OCI-LY7 (cell line): ENCODE results near the gene MVK. TPM values are rescaled to one million over a fixed set of nuclear protein-coding genes. Genes with fewer than 3 reads are reported as not detected.

Experiments used
- BruUV-seq: library from RNA; stranded (reverse); fragments of 400-500 nt; replicated peaks from 2 replicates; lab custom pipeline; 2021; lab: Mats Ljungman, UMichigan
- CTCF ChIA-PET: fragments of 300-600 bp; sonication (Branson Sonifier 250); formaldehyde crosslinking; loops from one replicate; lab custom pipeline; 2022; ENCODE audit warnings: antibody characterized with exemption; ENCODE audit not compliant: unreplicated experiment; lab: Charles Lee
- POLR2A ChIA-PET: fragments of 300-600 bp; sonication (Branson Sonifier 250); formaldehyde crosslinking; loops from one replicate; lab custom pipeline; 2022; ENCODE audit warnings: antibody characterized with exemption; lab: Charles Lee
- DNase-seq: peaks from one replicate; pipeline ENCODE4 v3.0.0-alpha.2; 2015; ENCODE audit warnings: low spot score
- H2AFZ ChIP-seq: fragments of 200-600 bp; sonication (generic), shearing (Covaris generic); 2 replicates; pipeline ENCODE4 v1.6.1; 2014; ENCODE audit warnings: mild to moderate bottlenecking, antibody characterized with exemption, low read length, moderate library complexity
- H3K27ac ChIP-seq: fragments of 200-600 bp; sonication (generic); 2 replicates; pipeline ENCODE4 v1.5.1; 2014; ENCODE audit warnings: mixed run types, low read depth, mild to moderate bottlenecking, moderate library complexity, low read length, inconsistent platforms; ENCODE audit not compliant: poor library complexity, severe bottlenecking
- H3K36me3 ChIP-seq: fragments of 200-600 bp; sonication (generic); 2 replicates; pipeline ENCODE4 v1.6.1; 2014; ENCODE audit warnings: mild to moderate bottlenecking, antibody characterized with exemption, low read length, moderate library complexity, mixed read lengths; ENCODE audit not compliant: insufficient read depth
- H3K4me1 ChIP-seq: fragments of 200-600 bp; sonication (generic); 2 replicates; pipeline ENCODE4 v1.5.1; 2014; ENCODE audit warnings: mild to moderate bottlenecking, low read length; ENCODE audit not compliant: insufficient read depth, poor library complexity, severe bottlenecking
- H3K4me2 ChIP-seq: fragments of 200-600 bp; sonication (generic); 2 replicates; pipeline ENCODE4 v1.6.1; 2014; ENCODE audit warnings: mild to moderate bottlenecking, low read length
- H3K4me3 ChIP-seq: fragments of 200-600 bp; sonication (generic); 2 replicates; pipeline ENCODE4 v1.5.1; 2014; ENCODE audit warnings: mild to moderate bottlenecking, low read depth, low read length; ENCODE audit not compliant: poor library complexity, severe bottlenecking
- H3K79me2 ChIP-seq: fragments of 200-600 bp; sonication (generic); 2 replicates; pipeline ENCODE4 v1.6.1; 2016; ENCODE audit warnings: low read depth, mild to moderate bottlenecking, low read length, moderate library complexity, mixed read lengths; ENCODE audit not compliant: insufficient read depth
- H3K9me2 ChIP-seq: fragments of 200-600 bp; sonication (generic); 2 replicates; pipeline ENCODE4 v1.6.1; 2016; ENCODE audit warnings: mild to moderate bottlenecking, low read length, mixed read lengths; ENCODE audit not compliant: insufficient read depth
- H3K9me3 ChIP-seq: fragments of 200-600 bp; sonication (generic); 2 replicates; pipeline ENCODE4 v1.6.1; 2014; ENCODE audit warnings: mild to moderate bottlenecking, mixed run types, low read length, mixed read lengths
- H4K20me1 ChIP-seq: fragments of 200-600 bp; sonication (generic); 2 replicates; pipeline ENCODE4 v1.6.1; 2014; ENCODE audit warnings: mild to moderate bottlenecking, antibody characterized with exemption, low read length, moderate library complexity, mixed read lengths; ENCODE audit not compliant: insufficient read depth
- CTCF ChIP-seq: fragments of 200-600 bp; sonication (generic); conservative IDR thresholded peaks from 2 replicates; pipeline ENCODE4 v1.5.1; 2014; ENCODE audit warnings: mild to moderate bottlenecking, antibody characterized with exemption, low read length, moderate library complexity, mixed read lengths
- EZH2phosphoT487 ChIP-seq: fragments of 200-600 bp; sonication (generic); IDR thresholded peaks from 2 replicates; pipeline ENCODE4 v1.6.1; 2018; ENCODE audit warnings: low read depth, borderline replicate concordance, mild to moderate bottlenecking, mixed run types, antibody characterized with exemption, low read length, moderate library complexity, mixed read lengths
- intact Hi-C: fragments of 100-400 bp; cut with micrococcal nuclease; formaldehyde crosslinking; loops from one replicate; pipeline ENCODE4 v1.10.0; 2022; ENCODE audit not compliant: unreplicated experiment
- total RNA-seq, 2 experiments: library from RNA; depleted of rRNA in 1 of 2; stranded (reverse); fragments of >200 nt in 1 of 2; shearing (Covaris generic) in 1 of 2; gene quantifications; 2 replicates each; pipeline ENCODE4 v1.2.3, GENCODE V29; 2014 to 2022

The MVK gene
- total RNA-seq, 2 experiments from 2014 or later = 27.0 to 47.4 TPM

- H3K27ac ChIP-seq = no peak overlapping the region
- no peaks in the 10 kb centered on the region for H4K20me1 ChIP-seq
- H3K4me1 ChIP-seq = no peaks in the 10 kb centered on the region
- POLR2A ChIA-PET = no interaction called here
- CTCF ChIA-PET = no interaction called here
- H3K79me2 ChIP-seq = no peaks in the 10 kb centered on the region
- no peaks in the 10 kb centered on the region for H3K36me3 ChIP-seq
- intact Hi-C loops = no loop called here
- H2AFZ ChIP-seq = no peak overlapping the region
- H3K4me3 ChIP-seq = no peak overlapping the region
- BruUV-seq = no TSS peak
- no peaks in the 10 kb centered on the region for H3K9me3 ChIP-seq
- DNase-seq = no peak
- H3K4me2 ChIP-seq = no peak overlapping the region
- no peak for TF ChIP-seq CTCF
- TF ChIP-seq EZH2phosphoT487 = no peak
- H3K9me2 ChIP-seq = no peaks in the 10 kb centered on the region
Observed at GRCh38 chr12:109604132-109604585, 30.6 kb downstream of the MVK start.

DNA sequence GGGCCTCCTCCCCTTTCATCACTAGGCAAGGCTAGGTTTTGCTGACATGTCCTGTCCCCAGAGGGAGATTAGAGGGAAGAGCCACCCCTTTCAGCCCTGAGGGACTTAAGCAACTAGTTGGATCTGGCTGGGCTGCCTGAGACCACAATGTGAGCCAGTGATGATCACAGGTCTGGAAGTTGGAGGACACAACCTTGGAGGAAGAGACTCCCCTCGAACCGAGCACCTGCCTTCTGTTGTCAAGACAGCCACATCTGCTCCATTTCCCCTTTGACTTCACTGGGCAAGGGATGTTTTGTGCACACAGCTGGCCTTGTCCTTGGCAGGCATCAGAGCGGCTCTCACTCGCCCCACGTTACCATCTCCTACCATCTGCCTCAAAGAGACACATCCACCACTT, 31.4 kb downstream of the MVK start:
- H3K4me2 ChIP-seq = no peak overlapping the region
- TF ChIP-seq CTCF = no peak
- TF ChIP-seq EZH2phosphoT487 = no peak
- no peaks in the 10 kb centered on the region for H3K79me2 ChIP-seq
- no peak for DNase-seq
- H3K27ac ChIP-seq = no peak overlapping the region
- H3K9me3 ChIP-seq = no peaks in the 10 kb centered on the region
- H3K9me2 ChIP-seq = no peaks in the 10 kb centered on the region
- no peaks in the 10 kb centered on the region for H3K36me3 ChIP-seq
- ChIA-PET CTCF (no interaction called here), POLR2A (no interaction called here)
- no TSS peak for BruUV-seq
- H3K4me3 ChIP-seq = no peak overlapping the region
- no peaks in the 10 kb centered on the region for H3K4me1 ChIP-seq
- H2AFZ ChIP-seq = no peak overlapping the region
- intact Hi-C loops = no loop called here
- H4K20me1 ChIP-seq = no peaks in the 10 kb centered on the region

- H3K4me1 ChIP-seq = no peaks in the 10 kb centered on the region
- no peak overlapping the region for H2AFZ ChIP-seq
- no peaks in the 10 kb centered on the region for H4K20me1 ChIP-seq
- BruUV-seq = no TSS peak
- H3K9me3 ChIP-seq = no peaks in the 10 kb centered on the region
- no peak for DNase-seq
- CTCF ChIA-PET = no interaction called here
- no peak overlapping the region for H3K4me2 ChIP-seq
- no peak overlapping the region for H3K4me3 ChIP-seq
- TF ChIP-seq CTCF (no peak), EZH2phosphoT487 (no peak)
- no peak overlapping the region for H3K27ac ChIP-seq
- POLR2A ChIA-PET = no interaction called here
- intact Hi-C loops = no loop called here
- no peaks in the 10 kb centered on the region for H3K36me3 ChIP-seq
- no peaks in the 10 kb centered on the region for H3K9me2 ChIP-seq
- H3K79me2 ChIP-seq = no peaks in the 10 kb centered on the region
Observed at GRCh38 chr12:109605599-109606228, 32.1 kb downstream of the MVK start.
